ENCODE results near the gene NHLRC2.

- TF ChIP-seq POLR2A (IDR thresholded peaks at IDR 0.05) (no peak), CTCF (IDR thresholded peaks at IDR 0.05) (no peak)
Observed at GRCh38 chr10:113856563-113856962, 2.1 kb downstream of the NHLRC2 start.
